Retinal pigment epithelial cell (primary cell): Measurements from ENCODE around the gene GFI1.

ENCODE experiments used
- DNase-seq: peaks from one replicate; pipeline ENCODE4 v3.0.0-alpha.2; 2010; ENCODE audit warnings: low read depth
- H3K4me3 ChIP-seq: 2 replicates; pipeline ENCODE4 v1.5.1; 2011; ENCODE audit warnings: mild to moderate bottlenecking, low read length, control low read depth, moderate library complexity
- TF ChIP-seq, protein P1 (sequence below): conservative IDR thresholded peaks from 2 replicates; pipeline ENCODE4 v1.5.1; 2011; ENCODE audit warnings: low read depth, low read length, control low read depth, inconsistent platforms

The GFI1 gene

DNA sequence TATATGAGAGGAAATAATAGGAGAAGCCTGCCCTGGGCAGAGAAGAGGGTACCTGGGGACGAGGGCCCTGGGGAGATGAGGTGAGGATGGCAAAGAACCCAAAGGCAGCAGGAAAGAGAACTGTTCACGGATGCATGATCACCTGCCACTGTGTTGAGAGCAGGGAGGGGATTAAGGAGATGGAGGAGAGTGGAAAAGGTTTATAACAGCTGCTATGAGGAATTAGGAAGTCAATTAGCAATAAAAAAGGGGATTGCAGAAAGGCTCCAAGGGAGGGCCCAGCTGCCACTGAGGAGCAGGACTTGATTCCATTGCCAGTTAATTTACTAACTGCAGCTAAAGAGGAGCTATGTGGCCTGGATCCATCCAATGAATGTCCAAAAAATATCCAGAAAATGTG is 61.1 kb downstream of the GFI1 start:
- no peak for DNase-seq
- TF ChIP-seq, protein P1, sequence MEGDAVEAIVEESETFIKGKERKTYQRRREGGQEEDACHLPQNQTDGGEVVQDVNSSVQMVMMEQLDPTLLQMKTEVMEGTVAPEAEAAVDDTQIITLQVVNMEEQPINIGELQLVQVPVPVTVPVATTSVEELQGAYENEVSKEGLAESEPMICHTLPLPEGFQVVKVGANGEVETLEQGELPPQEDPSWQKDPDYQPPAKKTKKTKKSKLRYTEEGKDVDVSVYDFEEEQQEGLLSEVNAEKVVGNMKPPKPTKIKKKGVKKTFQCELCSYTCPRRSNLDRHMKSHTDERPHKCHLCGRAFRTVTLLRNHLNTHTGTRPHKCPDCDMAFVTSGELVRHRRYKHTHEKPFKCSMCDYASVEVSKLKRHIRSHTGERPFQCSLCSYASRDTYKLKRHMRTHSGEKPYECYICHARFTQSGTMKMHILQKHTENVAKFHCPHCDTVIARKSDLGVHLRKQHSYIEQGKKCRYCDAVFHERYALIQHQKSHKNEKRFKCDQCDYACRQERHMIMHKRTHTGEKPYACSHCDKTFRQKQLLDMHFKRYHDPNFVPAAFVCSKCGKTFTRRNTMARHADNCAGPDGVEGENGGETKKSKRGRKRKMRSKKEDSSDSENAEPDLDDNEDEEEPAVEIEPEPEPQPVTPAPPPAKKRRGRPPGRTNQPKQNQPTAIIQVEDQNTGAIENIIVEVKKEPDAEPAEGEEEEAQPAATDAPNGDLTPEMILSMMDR, result no peak
- H3K4me3 ChIP-seq, result no peak overlapping the region
